Fibroblast of skin of right quadriceps (primary cell): Measurements from ENCODE around the gene DTNB.
"Not testable (repeated sequence)": the region's sequence is repeated elsewhere in the genome, so short reads cannot be mapped to it uniquely, and the experiment has no call there.

ENCODE experiments used
- DNase-seq: peaks from one replicate; pipeline ENCODE4 v3.0.0-alpha.2; 2013

Gene DTNB

GRCh38 chr2:25537526-25537925 lies 135.9 kb downstream of the DTNB start:
- DNase-seq: no peak

GRCh38 chr2:25535411-25536289 lies 137.7 kb downstream of the DTNB start:
- DNase-seq: not testable (repeated sequence)

- DNase-seq: not testable (repeated sequence)
Measured at GRCh38 chr2:25534937-25535336, 138.4 kb downstream of the DTNB start.

DNA sequence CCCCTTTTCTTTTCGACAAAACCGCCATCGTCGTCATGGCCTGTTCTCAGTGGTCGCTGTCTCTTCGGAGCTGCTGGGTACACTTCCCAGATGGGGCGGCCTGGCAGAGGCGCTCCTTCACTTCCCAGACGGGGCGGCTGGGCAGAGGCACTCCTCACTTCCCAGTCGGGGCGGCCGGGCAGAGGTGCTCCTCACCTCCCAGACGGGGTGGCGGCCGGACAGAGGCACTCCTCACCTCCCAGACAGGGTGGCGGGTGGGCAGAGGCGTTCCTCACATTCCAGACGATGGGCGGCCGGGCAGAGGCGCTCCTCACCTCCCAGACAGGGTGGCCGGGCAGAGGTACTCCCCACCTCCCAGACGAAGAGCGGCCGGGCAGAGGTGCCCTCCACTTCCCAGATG lies 138.9 kb downstream of the DTNB start:
- no peak for DNase-seq

- DNase-seq: not testable (repeated sequence)
Measured at GRCh38 chr2:25533771-25534170, 139.6 kb downstream of the DTNB start.

GRCh38 chr2:25532521-25532920 lies 140.9 kb downstream of the DTNB start:
- no peak for DNase-seq

- DNase-seq: no peak
Measured at GRCh38 chr2:25529034-25529433, 144.3 kb downstream of the DTNB start.

GRCh38 chr2:25528173-25528572 lies 145.2 kb downstream of the DTNB start:
- peak; percentile 81 for DNase-seq

- no peak for DNase-seq
Measured at GRCh38 chr2:25524507-25524906, 148.9 kb downstream of the DTNB start.

DNA sequence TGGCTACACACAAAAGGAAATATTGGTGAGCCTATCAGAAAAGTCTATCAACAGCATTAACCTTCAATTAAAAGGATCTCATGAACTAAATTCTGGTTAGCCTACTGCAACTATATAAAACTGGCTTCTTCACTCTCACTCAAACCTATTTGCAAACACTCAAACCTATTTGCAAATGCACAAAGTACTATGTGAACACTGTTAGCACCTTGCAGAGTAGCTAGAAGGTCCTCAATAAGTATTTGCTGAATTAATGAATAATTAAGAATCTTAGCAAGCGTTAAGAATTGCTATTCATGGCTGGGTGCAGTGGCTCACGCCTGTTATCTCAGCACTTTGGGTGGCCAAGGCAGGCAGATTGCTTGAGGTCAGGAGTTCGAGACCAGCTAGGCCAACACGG lies 150.3 kb downstream of the DTNB start:
- no peak for DNase-seq

GRCh38 chr2:25521665-25522387 lies 151.6 kb downstream of the DTNB start:
- peak; percentile 77 for DNase-seq

DNA sequence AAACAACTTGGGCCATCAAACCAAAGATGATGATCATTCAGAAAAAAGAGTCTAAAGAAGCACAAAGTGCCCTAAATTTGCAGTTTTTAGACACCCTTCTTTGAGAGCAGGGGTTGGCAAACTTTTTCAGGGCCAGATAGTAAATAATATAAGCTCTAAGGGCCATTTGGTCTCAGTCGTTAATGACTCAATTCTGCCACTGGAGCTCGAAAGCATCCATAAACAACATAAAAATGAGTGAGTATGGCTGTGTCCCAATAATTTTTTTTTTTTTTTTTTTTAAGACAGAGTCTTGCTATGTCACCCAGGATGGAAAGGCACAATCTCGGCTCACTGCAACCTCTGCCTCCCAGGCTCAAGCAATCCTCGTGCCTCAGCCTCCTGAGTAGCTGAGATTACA lies 152.3 kb downstream of the DTNB start:
- DNase-seq: peak; percentile 22

DNA sequence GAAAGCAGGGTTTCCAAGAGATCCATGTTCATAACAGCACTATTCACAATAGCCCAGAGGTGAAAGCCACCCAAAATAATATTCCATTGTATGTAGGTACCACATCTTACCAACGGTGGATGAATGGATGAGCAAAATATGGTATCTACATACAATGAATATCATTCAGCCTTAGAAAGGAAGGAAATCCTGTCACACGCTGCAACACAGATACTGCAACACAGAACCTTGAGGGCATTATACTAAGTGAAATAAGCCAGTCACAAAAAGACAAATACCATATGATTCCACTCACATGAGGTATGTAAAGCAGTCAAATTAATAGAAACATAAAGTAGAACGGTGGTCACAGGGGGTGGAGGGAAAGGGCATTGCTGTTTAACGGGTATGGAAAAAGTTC lies 155.7 kb downstream of the DTNB start:
- DNase-seq: no peak

DNA sequence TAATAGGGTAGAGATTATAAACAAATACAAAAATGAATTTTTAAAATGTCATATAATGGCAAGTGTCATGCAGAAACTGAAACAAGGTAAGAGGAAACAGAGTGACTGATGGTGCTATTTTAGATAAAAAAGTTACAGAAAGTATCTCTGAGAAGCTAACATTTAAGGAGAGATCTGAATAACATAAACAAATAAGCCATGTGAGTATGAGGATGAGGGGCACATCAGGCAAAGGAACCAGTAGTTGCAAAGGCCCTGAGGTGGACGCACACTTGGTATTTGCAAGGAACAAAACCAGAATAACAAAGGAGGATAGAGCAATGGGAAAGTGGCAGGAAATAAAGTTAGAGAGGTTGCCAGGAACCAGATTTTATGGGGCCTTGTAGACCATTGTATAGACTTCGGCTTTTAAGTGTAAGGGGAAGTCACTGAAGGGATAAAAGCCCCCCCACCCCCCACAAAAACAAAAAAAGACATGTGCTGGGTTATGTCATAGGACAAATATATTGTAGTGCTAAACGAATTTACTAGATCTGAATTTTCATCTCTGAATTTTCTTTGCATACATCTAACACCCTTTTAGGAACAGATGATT lies 159.2 kb downstream of the DTNB start:
- no peak for DNase-seq

- no peak for DNase-seq
Measured at GRCh38 chr2:25512707-25513106, 160.7 kb downstream of the DTNB start.

DNA sequence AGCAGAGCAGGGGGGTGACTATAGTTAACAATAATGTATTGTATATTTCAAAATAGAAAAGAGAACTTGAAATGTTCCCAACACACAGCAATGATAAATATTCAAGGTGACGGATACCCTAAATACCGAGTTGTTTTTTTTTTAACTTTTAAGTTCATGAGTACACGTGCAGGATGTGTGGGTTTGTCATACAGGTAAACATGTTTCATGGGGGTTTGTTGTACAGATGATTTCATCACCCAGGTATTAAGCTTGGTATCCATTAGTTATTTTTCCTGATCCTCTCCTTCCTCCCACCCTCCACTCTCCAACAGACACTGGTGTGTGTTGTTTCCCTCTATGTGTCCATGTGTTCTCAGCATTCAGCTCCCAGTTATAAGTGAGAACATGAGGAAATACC lies 167.2 kb downstream of the DTNB start:
- DNase-seq: no peak

DNA sequence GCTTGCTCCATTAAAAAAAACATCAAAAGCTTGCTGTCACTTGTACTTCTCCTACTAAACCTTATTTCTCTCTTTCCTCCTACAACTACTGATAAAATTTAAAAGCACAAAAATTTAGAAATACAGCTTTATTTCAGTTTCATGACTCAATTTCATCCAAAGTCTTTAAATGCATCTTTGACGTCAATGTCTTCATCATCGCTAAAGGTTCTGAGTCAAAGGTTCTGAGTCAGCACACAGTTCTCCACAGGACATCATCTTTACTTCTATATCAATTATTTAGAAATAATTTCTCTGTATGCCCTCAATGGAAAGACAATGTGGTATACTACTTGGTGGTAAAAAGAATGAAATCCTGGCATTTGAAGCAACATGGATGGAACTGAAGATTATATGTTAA lies 167.8 kb downstream of the DTNB start:
- DNase-seq: peak; percentile 37

DNA sequence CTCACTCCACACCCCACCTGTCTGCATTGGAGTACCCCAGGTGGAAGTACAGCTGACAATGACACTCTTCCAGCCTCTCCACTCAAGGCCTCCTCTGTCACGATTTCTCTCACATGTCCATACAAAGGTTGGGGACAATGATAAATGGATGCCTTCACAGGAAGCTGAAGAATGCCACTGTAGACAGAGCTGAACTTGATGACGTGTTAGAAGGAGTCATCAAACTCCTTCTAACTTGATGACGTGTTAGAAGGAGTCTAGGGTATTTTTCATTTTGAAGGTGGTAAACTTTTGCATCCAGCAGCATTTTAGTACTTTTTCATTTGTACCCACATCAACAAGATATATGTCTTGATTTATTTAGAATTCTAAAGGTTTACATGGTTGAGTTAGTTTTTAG lies 168.2 kb downstream of the DTNB start:
- DNase-seq: no peak

- DNase-seq: no peak
Measured at GRCh38 chr2:25504266-25504665, 169.1 kb downstream of the DTNB start.

DNA sequence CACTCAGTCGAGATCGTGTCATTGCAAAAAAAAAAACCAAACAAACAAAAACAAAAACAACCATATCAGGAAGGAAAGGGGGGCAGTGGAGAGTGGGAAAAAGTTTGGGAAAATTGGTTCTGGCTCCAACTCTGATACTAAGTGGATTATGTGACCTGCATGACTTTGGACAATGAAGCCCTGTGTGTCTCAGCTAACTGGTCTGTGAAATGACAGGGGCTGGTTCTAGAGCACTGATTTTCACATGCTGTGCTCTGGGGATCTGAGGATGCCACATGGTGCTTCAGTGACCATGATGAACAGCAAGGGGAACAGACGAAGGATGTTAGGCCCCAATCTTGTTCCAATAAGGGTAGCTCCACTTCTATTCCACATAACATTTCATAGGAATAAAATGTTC lies 174.2 kb downstream of the DTNB start:
- no peak for DNase-seq

- no peak for DNase-seq
Measured at GRCh38 chr2:25497918-25498407, 175.4 kb downstream of the DTNB start.

DNA sequence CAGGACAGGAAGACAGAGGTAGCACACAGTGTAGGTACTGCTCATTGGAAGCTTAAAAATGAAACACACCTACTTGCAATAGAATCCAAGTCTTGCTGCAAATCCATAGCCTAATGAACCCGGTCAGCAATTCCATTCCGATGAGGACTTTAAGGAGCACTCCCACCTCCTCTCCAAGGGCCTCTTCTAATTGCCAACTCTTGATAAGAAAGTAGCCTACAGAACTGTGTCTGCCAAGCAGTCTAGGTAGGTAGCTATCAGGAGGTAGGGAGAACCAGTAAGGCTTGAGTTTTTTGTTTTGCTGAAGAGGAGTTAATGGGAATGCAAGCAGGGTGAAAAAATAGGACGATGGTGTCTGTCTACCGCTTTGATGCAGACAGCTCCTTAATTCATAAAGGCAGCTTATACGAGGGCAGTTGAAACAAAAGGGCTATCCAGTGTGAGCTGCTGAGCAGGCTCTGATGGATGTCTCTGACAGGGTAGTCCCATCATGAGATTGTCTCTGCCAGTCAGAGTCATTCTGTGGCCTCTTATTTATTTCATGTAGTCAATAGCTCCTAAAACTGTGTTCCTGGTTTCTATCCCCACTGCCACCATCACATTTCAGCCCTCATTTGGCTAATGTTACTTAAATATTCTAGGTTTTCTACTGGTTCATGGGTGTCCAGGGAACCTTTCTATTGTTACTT lies 176.0 kb downstream of the DTNB start:
- DNase-seq: no peak

DNA sequence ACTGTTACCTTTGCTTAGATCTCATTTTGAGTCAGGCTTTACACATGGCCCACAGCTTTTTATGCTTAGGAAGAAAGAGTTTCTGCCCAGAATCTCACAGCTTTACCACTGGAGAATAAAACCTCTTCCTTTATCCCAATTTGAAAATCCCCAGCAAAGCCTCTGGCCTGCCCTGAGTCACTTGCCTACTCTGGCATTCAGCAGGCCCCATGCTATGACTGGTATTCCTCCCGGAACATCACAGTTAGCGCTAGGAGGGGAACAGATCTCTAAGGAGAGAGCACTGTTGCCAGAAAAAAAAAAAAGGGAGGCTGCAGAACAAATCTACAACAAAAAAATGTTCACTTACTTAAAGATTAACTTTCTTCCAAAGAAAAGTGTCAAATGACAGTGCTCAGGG lies 178.8 kb downstream of the DTNB start:
- DNase-seq: peak; percentile 75
